ENCODE data around the gene ZBTB48.
A peak's percentile ranks its signal among the peaks of the same experiment; 100 is the strongest.

Gene ZBTB48

GRCh38 chr1:6538956-6539355 is 40.8 kb upstream of the ZBTB48 start:
- no peak overlapping the region for H3K4me3 ChIP-seq (ENCODE audit: low read depth, low read length)
- no peak for TF ChIP-seq CTCF (IDR thresholded peaks at IDR 0.05; ENCODE audit: low read depth, low read length, missing control alignments)
- in situ Hi-C loops (cut with HindIII; ENCODE audit: low sequenced_read_pairs): no loop called here
- no peak for DNase-seq (ENCODE audit: low read depth)

GRCh38 chr1:6544831-6545230 is 35.0 kb upstream of the ZBTB48 start:
- no peak for TF ChIP-seq CTCF (IDR thresholded peaks at IDR 0.05; ENCODE audit: low read depth, low read length, missing control alignments)
- DNase-seq (ENCODE audit: low read depth): peak; percentile 50
- in situ Hi-C loops (cut with HindIII; ENCODE audit: low sequenced_read_pairs): no loop called here
- no peak overlapping the region for H3K4me3 ChIP-seq (ENCODE audit: low read depth, low read length)

GRCh38 chr1:6545276-6546112 is 34.3 kb upstream of the ZBTB48 start:
- H3K4me3 ChIP-seq (ENCODE audit: low read depth, low read length): no peak overlapping the region
- peak; percentile 83 for DNase-seq (ENCODE audit: low read depth)
- in situ Hi-C loops (cut with HindIII; ENCODE audit: low sequenced_read_pairs): no loop called here
- no peak for TF ChIP-seq CTCF (IDR thresholded peaks at IDR 0.05; ENCODE audit: low read depth, low read length, missing control alignments)

- in situ Hi-C loops (cut with HindIII; ENCODE audit: low sequenced_read_pairs): no loop called here
- DNase-seq (ENCODE audit: low read depth): no peak
- no peak for TF ChIP-seq CTCF (IDR thresholded peaks at IDR 0.05; ENCODE audit: low read depth, low read length, missing control alignments)
- H3K4me3 ChIP-seq (ENCODE audit: low read depth, low read length): no peak overlapping the region
These were observed 33.5 kb upstream of the ZBTB48 start for GRCh38 chr1:6546326-6546725.

- peak; percentile 4 for DNase-seq (ENCODE audit: low read depth)
- H3K4me3 ChIP-seq (ENCODE audit: low read depth, low read length): no peak overlapping the region
- TF ChIP-seq CTCF (IDR thresholded peaks at IDR 0.05; ENCODE audit: low read depth, low read length, missing control alignments): peak; percentile 23
- in situ Hi-C loops (cut with HindIII; ENCODE audit: low sequenced_read_pairs): no loop called here
These were observed 32.5 kb upstream of the ZBTB48 start for GRCh38 chr1:6547301-6547700.

GRCh38 chr1:6554031-6554906 is 25.5 kb upstream of the ZBTB48 start, which contains the start of gene NOL9:
NOL9 (minus strand) TSS chr1:6554513; CDS start chr1:6554502, 11 bp downstream.
- in situ Hi-C loops (cut with HindIII; ENCODE audit: low sequenced_read_pairs): no loop called here
- DNase-seq (ENCODE audit: low read depth): peak; percentile 69
- peak within 1 kb of the TSS; percentile 96 for H3K4me3 ChIP-seq (ENCODE audit: low read depth, low read length)
- peak; percentile 89 for TF ChIP-seq CTCF (IDR thresholded peaks at IDR 0.05; ENCODE audit: low read depth, low read length, missing control alignments)
